ENCODE data around the gene CPT1B. TPM values are rescaled to one million over a fixed set of nuclear protein-coding genes. Genes with fewer than 3 reads are reported as not detected.
A peak's percentile ranks its signal among the peaks of the same experiment; 100 is the strongest.

Gene CPT1B
- polyA plus RNA-seq, 3 donors, result 0.18 to 66.9 TPM; not detected in 1

GRCh38 chr22:50622723-50623327, 44.6 kb upstream of the CPT1B start:
- H3K9ac ChIP-seq (ENCODE audit: insufficient read depth, low read length, poor library complexity, severe bottlenecking), result no peak overlapping the region
- H2AFZ ChIP-seq (ENCODE audit: insufficient read depth, low read depth, low read length, poor library complexity, severe bottlenecking), result no peak overlapping the region
- peak overlapping the region in 1 of 2 donors; percentile 3 for H3K27ac ChIP-seq (ENCODE audit: low read depth in 1 of 2, low read length in 2 of 2)
- 92% methylated on average over 15 of the region's 16 CpGs for WGBS (ENCODE audit: insufficient coverage)
- H3K36me3 ChIP-seq (replicated peaks in 1 of 2; ENCODE audit: control insufficient read depth in 1 of 2, insufficient read depth in 2 of 2, low read length in 2 of 2), result peaks cover 9 to 14% of the 10 kb centered on the region in 2 donors
- H3K79me2 ChIP-seq (ENCODE audit: insufficient read depth, low read length), result peaks cover 9% of the 10 kb centered on the region
- Mint-ChIP-seq H3K4me3 (no peak overlapping the region), H3K36me3 (peaks cover 11 to 25% of the 10 kb centered on the region in 2 donors), H3K27ac (no peak overlapping the region), H3K27me3 (ENCODE audit: low read depth in 3 of 3) (peaks cover 5 to 10% (median 5%) of the 10 kb centered on the region in 3 donors), H3K9me3 (peaks cover 0 to 4% (median 0%) of the 10 kb centered on the region in 7 donors), H3K4me1 (peaks cover 44% of the 10 kb centered on the region)
- no peaks in the 10 kb centered on the region for H3K27me3 ChIP-seq (ENCODE audit: control insufficient read depth in 2 of 2, insufficient read depth in 2 of 2, low read length in 2 of 2)
- peak overlapping the region; percentile 71 for H3K4me2 ChIP-seq (replicated peaks; ENCODE audit: extremely low read depth, low read length, poor library complexity, severe bottlenecking)
- H4K20me1 ChIP-seq (ENCODE audit: insufficient read depth, low read length), result peaks cover 14% of the 10 kb centered on the region
- TF ChIP-seq CTCF (IDR thresholded peaks at IDR 0.05), result peak; percentile 9
- intact Hi-C loops (cut with micrococcal nuclease), result loop anchor here (5.0 kb wide), 4 partner anchors 61 to 371 kb away; partner anchors contain the start of genes HDAC10 (in 1 of the 2), SCO2 (in 1 of the 2) and SYCE3 (in 1 of the 2)
- peaks cover 45 to 52% of the 10 kb centered on the region in 2 donors for H3K4me1 ChIP-seq (ENCODE audit: control insufficient read depth in 1 of 2, insufficient read depth in 2 of 2, low read length in 2 of 2)
- no peaks in the 10 kb centered on the region for H3K9me3 ChIP-seq (replicated peaks in 1 of 2; ENCODE audit: control insufficient read depth in 1 of 2, insufficient read depth in 1 of 2, low read length in 2 of 2)
- no peak for DNase-seq
- H3K4me3 ChIP-seq (replicated peaks in 1 of 3; ENCODE audit: low read depth in 2 of 3, low read length in 3 of 3), result peak overlapping the region in 1 of 3 experiments; percentile 60

GRCh38 chr22:50621948-50622722, 43.9 kb upstream of the CPT1B start:
- H3K9ac ChIP-seq (ENCODE audit: insufficient read depth, low read length, poor library complexity, severe bottlenecking), result no peak overlapping the region
- H3K9me3 Mint-ChIP-seq, result peaks cover 0 to 4% (median 0%) of the 10 kb centered on the region in 7 donors

More at GRCh38 chr22:50621948-50622722, 43.9 kb upstream of the CPT1B start:
- Mint-ChIP-seq H3K27ac (peak overlapping the region; percentile 63 to 86 (median 76)), H3K27me3 (ENCODE audit: low read depth in 3 of 3) (peaks cover 5 to 10% (median 5%) of the 10 kb centered on the region in 3 donors), H3K4me1 (peaks cover 42% of the 10 kb centered on the region), H3K4me3 (peak overlapping the region; percentile 52 to 63), H3K36me3 (peaks cover 11 to 25% of the 10 kb centered on the region in 2 donors)
- H3K9me3 ChIP-seq (replicated peaks in 1 of 2; ENCODE audit: control insufficient read depth in 1 of 2, insufficient read depth in 1 of 2, low read length in 2 of 2), result no peaks in the 10 kb centered on the region
- TF ChIP-seq CTCF (IDR thresholded peaks at IDR 0.05), result peak; percentile 21
- H3K27ac ChIP-seq (ENCODE audit: low read depth in 1 of 2, low read length in 2 of 2), result peak overlapping the region; percentile 16 to 33
- intact Hi-C loops (cut with micrococcal nuclease), result loop anchor here (5.0 kb wide), 4 partner anchors 60 to 370 kb away; partner anchors contain the start of genes HDAC10 (in 1 of the 2), SCO2 (in 1 of the 2) and SYCE3 (in 1 of the 2)
- H2AFZ ChIP-seq (ENCODE audit: insufficient read depth, low read depth, low read length, poor library complexity, severe bottlenecking), result peak overlapping the region; percentile 24
- 23% methylated on average over 8 of the region's 18 CpGs for WGBS (ENCODE audit: insufficient coverage)
- H3K36me3 ChIP-seq (replicated peaks in 1 of 2; ENCODE audit: control insufficient read depth in 1 of 2, insufficient read depth in 2 of 2, low read length in 2 of 2), result peaks cover 9 to 14% of the 10 kb centered on the region in 2 donors
- peak overlapping the region; percentile 71 for H3K4me2 ChIP-seq (replicated peaks; ENCODE audit: extremely low read depth, low read length, poor library complexity, severe bottlenecking)
- no peaks in the 10 kb centered on the region for H3K27me3 ChIP-seq (ENCODE audit: control insufficient read depth in 2 of 2, insufficient read depth in 2 of 2, low read length in 2 of 2)
- H3K79me2 ChIP-seq (ENCODE audit: insufficient read depth, low read length), result peaks cover 2% of the 10 kb centered on the region
- peaks cover 10% of the 10 kb centered on the region for H4K20me1 ChIP-seq (ENCODE audit: insufficient read depth, low read length)
- H3K4me1 ChIP-seq (ENCODE audit: control insufficient read depth in 1 of 2, insufficient read depth in 2 of 2, low read length in 2 of 2), result peaks cover 39 to 46% of the 10 kb centered on the region in 2 donors
- H3K4me3 ChIP-seq (replicated peaks in 1 of 3; ENCODE audit: low read depth in 2 of 3, low read length in 3 of 3), result peak overlapping the region in 2 of 3 experiments; percentile 4 to 60
- peak in 2 of 3 donors; percentile 46 to 60 for DNase-seq

Data from CD14-positive monocyte (primary cell).